ENCODE results near the gene SOX15.

GRCh38 chr17:7549401-7550055 lies 40.4 kb downstream of the SOX15 start:
- TF ChIP-seq ZNF691 (CRISPR knock-in tag; IDR thresholded peaks at IDR 0.05; ENCODE audit: borderline replicate concordance, low read depth), result no peak
- no peak for TF ChIP-seq GZF1 (CRISPR knock-in tag; IDR thresholded peaks at IDR 0.05)
- no peak for TF ChIP-seq TARDBP (CRISPR knock-in tag; IDR thresholded peaks at IDR 0.05)
- no peak for TF ChIP-seq ETS1 (CRISPR knock-in tag; IDR thresholded peaks at IDR 0.05)
- no peak for TF ChIP-seq RBM39 (IDR thresholded peaks at IDR 0.05; ENCODE audit: low read depth, low read length, poor library complexity, severe bottlenecking)
- no peak for TF ChIP-seq ATF2 (CRISPR knock-in tag; IDR thresholded peaks at IDR 0.05)
- TF ChIP-seq SKIL (CRISPR knock-in tag; IDR thresholded peaks at IDR 0.05; ENCODE audit: borderline replicate concordance), result no peak

Measured in HepG2 (cell line).